ENCODE data around the gene EYS.

DNA sequence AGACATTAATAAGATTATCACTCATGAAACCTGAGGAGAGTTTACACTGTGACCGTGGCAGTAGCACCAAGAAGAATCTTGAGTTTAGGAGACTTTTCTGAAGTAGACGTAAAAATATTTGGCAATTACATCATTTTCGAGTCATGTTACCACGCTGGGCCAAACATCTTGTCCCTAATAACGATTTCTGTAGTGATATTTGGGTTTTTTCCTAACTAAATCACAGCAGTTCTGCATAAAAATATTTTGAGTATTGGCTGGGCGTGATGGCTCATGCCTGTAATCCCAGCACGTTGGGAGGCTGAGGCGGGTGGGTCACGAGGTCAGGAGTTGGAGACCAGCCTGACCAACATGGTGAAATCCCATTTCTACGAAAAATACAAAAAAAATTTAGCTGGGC, 1809.1 kb downstream of the EYS start:
- TF ChIP-seq EP300 (IDR thresholded peaks at IDR 0.05; ENCODE audit: borderline replicate concordance in 1 of 2, low read depth in 2 of 2, low read length in 2 of 2) (no peak), CTCF (IDR thresholded peaks at IDR 0.05; ENCODE audit: control extremely low read depth in 1 of 3, insufficient read depth in 1 of 3, low read depth in 1 of 3, low read length in 3 of 3) (no peak), SUZ12 (IDR thresholded peaks at IDR 0.05; ENCODE audit: low read length) (no peak), CBX5 (IDR thresholded peaks at IDR 0.05; ENCODE audit: low read depth, low read length) (no peak)

All from H1 (cell line).